MCF 10A (cell line): Measurements from ENCODE around the gene UBE2D1. TPM values are rescaled to one million over a fixed set of nuclear protein-coding genes. Genes with fewer than 3 reads are reported as not detected.

Experiments
- BruUV-seq: library from RNA; stranded (reverse); fragments of 400-500 nt; replicated peaks from 2 replicates; lab custom pipeline; 2021; lab: Mats Ljungman, UMichigan
- CTCF ChIA-PET: fragments of 300-600 bp; sonication (Branson Sonifier 250); formaldehyde crosslinking; extraction: SDS; loops from one replicate; lab custom pipeline; 2021; ENCODE audit warnings: antibody characterized with exemption, inconsistent platforms; lab: Yijun Ruan, JAX
- POLR2A ChIA-PET: fragments of 300-600, 350-650 bp; sonication (Branson Sonifier 250); formaldehyde crosslinking; extraction: SDS; loops from one replicate; lab custom pipeline; 2020; ENCODE audit warnings: antibody characterized with exemption, inconsistent platforms; lab: Yijun Ruan, JAX
- DNase-seq: peaks from one replicate; pipeline ENCODE4 v3.0.0-alpha.2; 2018; ENCODE audit not compliant: unreplicated experiment
- H3K27ac Mint-ChIP-seq: one replicate; pipeline ENCODE4 v1.8.0; 2022; ENCODE audit warnings: mild to moderate bottlenecking, low read depth, mixed read lengths; ENCODE audit not compliant: unreplicated experiment
- H3K27me3 Mint-ChIP-seq: one replicate; pipeline ENCODE4 v1.8.0; 2022; ENCODE audit warnings: mixed read lengths; ENCODE audit not compliant: insufficient read depth, unreplicated experiment
- H3K36me3 Mint-ChIP-seq: one replicate; pipeline ENCODE4 v1.8.0; 2022; ENCODE audit warnings: mild to moderate bottlenecking, moderate library complexity, mixed read lengths; ENCODE audit not compliant: insufficient read depth, unreplicated experiment
- H3K4me1 Mint-ChIP-seq: one replicate; pipeline ENCODE4 v1.8.0; 2022; ENCODE audit warnings: mixed read lengths; ENCODE audit not compliant: insufficient read depth, unreplicated experiment
- H3K4me3 Mint-ChIP-seq: one replicate; pipeline ENCODE4 v1.8.0; 2022; ENCODE audit warnings: mild to moderate bottlenecking, moderate library complexity, mixed read lengths; ENCODE audit not compliant: unreplicated experiment
- H3K9me3 Mint-ChIP-seq: one replicate; pipeline ENCODE4 v1.8.0; 2022; ENCODE audit warnings: mixed read lengths; ENCODE audit not compliant: unreplicated experiment
- intact Hi-C: fragments of 100-400 bp; cut with micrococcal nuclease; formaldehyde crosslinking; loops from 2 replicates; pipeline ENCODE4 v1.14.1; 2022
- total RNA-seq: library from RNA; stranded (reverse); gene quantifications from 2 replicates; pipeline ENCODE4 v1.2.3, GENCODE V29; 2022
- TF ChIP-seq, protein P1 (sequence below): fragments of 200-600 bp; IDR thresholded peaks from one replicate; pipeline ENCODE4 v1.8.0; 2022; ENCODE audit warnings: antibody characterized with exemption, mild to moderate bottlenecking; ENCODE audit not compliant: unreplicated experiment

Gene UBE2D1
- total RNA-seq, 1 experiment from 2014 or later, result 12.2 TPM

DNA sequence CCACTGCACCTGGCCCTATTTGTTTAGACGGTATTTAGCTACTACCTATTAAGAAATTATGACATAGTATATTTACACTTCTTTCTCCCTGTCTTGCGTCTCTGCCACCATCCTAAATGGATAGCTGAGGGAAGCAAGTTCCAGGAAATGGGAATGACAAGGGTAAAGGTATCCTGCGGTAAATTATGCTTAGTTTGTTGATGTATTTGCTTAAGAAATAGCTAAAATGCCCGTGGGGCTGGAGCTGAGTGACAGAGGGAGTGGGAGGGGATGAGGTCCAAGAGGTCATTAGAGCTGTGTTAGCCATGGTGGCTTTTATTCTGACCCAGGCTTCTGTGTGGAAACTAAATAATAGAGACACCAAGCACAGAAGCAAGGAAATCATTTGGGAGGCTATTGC, 29.0 kb upstream of the UBE2D1 start:
- Mint-ChIP-seq H3K27me3 (peaks cover 83% of the 10 kb centered on the region), H3K9me3 (no peaks in the 10 kb centered on the region), H3K36me3 (no peaks in the 10 kb centered on the region), H3K27ac (no peak overlapping the region), H3K4me3 (no peak overlapping the region), H3K4me1 (no peaks in the 10 kb centered on the region)
- intact Hi-C loops, result no loop called here
- CTCF ChIA-PET, result interaction anchor here (0.6 to 3.2 kb wide), 5 partner anchors 10 to 1891 kb away, joined by 3 to 18 read pairs (median 3); no protein-coding TSS in a partner anchor
- TF ChIP-seq, protein P1, sequence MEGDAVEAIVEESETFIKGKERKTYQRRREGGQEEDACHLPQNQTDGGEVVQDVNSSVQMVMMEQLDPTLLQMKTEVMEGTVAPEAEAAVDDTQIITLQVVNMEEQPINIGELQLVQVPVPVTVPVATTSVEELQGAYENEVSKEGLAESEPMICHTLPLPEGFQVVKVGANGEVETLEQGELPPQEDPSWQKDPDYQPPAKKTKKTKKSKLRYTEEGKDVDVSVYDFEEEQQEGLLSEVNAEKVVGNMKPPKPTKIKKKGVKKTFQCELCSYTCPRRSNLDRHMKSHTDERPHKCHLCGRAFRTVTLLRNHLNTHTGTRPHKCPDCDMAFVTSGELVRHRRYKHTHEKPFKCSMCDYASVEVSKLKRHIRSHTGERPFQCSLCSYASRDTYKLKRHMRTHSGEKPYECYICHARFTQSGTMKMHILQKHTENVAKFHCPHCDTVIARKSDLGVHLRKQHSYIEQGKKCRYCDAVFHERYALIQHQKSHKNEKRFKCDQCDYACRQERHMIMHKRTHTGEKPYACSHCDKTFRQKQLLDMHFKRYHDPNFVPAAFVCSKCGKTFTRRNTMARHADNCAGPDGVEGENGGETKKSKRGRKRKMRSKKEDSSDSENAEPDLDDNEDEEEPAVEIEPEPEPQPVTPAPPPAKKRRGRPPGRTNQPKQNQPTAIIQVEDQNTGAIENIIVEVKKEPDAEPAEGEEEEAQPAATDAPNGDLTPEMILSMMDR, result no peak
- POLR2A ChIA-PET, result no interaction called here
- DNase-seq, result no peak
- no TSS peak for BruUV-seq

DNA sequence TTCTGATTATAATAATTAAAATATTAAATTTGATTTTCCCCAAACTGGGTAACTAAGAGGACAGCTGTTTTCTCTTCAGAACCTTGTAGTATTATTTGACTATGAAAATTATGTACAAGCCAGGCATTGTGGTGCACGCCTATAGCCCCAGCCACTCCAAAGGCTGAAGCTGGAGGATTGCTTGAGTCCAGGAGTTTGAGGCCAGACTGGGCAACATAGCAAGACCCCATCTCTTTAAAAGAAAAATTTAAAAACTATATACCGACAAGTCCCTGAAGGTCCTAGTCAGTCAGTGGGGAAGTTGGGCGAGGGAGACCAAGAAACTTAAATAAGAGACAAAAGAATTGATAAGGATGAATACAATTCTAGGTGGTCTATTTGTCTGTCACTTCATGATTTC, 27.1 kb upstream of the UBE2D1 start:
- ChIA-PET POLR2A (no interaction called here), CTCF (interaction anchor here (0.5 to 2.4 kb wide), 4 partner anchors 8 to 129 kb away, joined by 3 to 18 read pairs (median 4); no protein-coding TSS in a partner anchor)
- no peak for DNase-seq
- H3K27me3 Mint-ChIP-seq, result peaks cover 65% of the 10 kb centered on the region
- H3K4me1 Mint-ChIP-seq, result no peaks in the 10 kb centered on the region
- intact Hi-C loops, result no loop called here
- H3K4me3 Mint-ChIP-seq, result no peak overlapping the region
- TF ChIP-seq, protein P1, result no peak
- BruUV-seq, result no TSS peak
- H3K9me3 Mint-ChIP-seq, result no peaks in the 10 kb centered on the region
- H3K36me3 Mint-ChIP-seq, result no peaks in the 10 kb centered on the region
- no peak overlapping the region for H3K27ac Mint-ChIP-seq

DNA sequence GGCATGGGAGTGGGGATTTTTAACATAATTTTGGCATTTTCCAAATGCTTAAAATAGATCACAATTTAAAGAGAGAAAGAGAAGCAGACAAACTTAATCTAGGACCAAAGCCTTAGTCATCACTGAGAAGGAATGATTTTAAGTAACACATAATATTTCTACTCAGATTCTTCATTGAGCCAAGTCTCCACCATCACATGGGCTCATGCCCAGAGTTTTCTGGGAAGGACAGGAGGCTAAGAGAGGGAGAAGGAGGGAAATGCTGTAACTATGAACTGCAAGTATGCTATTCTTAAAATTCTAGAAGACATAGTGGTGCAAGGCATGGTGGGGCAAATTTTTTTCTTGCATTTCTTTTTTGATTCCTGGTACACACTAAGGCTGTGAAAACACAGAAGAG, 23.8 kb upstream of the UBE2D1 start:
- Mint-ChIP-seq H3K27ac (no peak overlapping the region), H3K4me1 (no peaks in the 10 kb centered on the region), H3K9me3 (no peaks in the 10 kb centered on the region), H3K27me3 (peaks cover 40% of the 10 kb centered on the region), H3K4me3 (no peak overlapping the region), H3K36me3 (no peaks in the 10 kb centered on the region)
- POLR2A ChIA-PET, result no interaction called here
- BruUV-seq, result no TSS peak
- intact Hi-C loops, result no loop called here
- TF ChIP-seq, protein P1, result no peak
- CTCF ChIA-PET, result interaction anchor here (0.8 to 3.0 kb wide), 3 partner anchors 12 to 133 kb away, joined by 3 to 19 read pairs (median 4); no protein-coding TSS in a partner anchor
- DNase-seq, result no peak

DNA sequence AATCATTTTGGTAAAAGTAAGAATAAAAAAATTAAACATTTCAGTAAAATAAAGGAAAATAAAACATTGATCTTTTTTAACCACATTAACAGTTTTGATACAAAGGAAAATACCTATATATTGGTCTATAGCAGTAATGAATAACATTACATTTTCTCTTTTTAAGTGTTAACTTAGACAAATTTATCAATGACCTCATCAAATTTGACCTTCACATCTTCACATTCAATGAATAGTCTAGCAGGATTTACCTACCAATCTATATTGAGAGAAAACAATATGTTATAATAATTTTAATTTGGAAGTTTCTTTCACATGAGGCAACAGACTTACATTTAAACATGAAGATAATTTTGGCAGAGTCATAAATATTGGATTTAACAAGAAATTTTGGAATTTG, 17.9 kb upstream of the UBE2D1 start:
- H3K36me3 Mint-ChIP-seq, result no peaks in the 10 kb centered on the region
- TF ChIP-seq, protein P1, result no peak
- POLR2A ChIA-PET, result no interaction called here
- BruUV-seq, result no TSS peak
- H3K9me3 Mint-ChIP-seq, result no peaks in the 10 kb centered on the region
- no peaks in the 10 kb centered on the region for H3K4me1 Mint-ChIP-seq
- intact Hi-C loops, result no loop called here
- CTCF ChIA-PET, result no interaction called here
- H3K4me3 Mint-ChIP-seq, result no peak overlapping the region
- no peak overlapping the region for H3K27ac Mint-ChIP-seq
- DNase-seq, result no peak
- H3K27me3 Mint-ChIP-seq, result no peaks in the 10 kb centered on the region
